ENCODE measurements around the gene STXBP4. TPM values are rescaled to one million over a fixed set of nuclear protein-coding genes. Genes with fewer than 3 reads are reported as not detected.

The STXBP4 gene
- polyA plus RNA-seq, 1 of the 3 experiments (the other 2 are of a cell fraction) = 2.8 TPM

DNA sequence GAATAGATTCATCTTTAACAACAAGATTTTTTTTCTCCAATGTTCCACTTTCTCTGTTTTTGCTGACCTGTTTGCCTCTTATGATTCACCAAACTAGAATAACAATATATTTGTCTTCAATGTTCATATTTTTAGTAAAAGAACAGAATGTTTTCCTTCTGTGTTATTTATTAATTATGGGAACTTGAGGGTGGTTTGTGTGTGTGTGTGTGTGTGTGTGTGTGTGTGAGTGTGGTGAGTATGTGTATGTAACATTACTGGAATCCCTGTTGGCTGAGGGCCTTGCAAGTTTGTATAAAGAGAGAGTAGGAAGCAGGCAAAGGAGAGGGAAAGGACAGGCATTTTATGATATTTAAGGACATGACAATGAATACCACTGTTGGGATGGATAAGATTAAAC, 13.8 kb downstream of the STXBP4 start:
- Histone ChIP-seq H3K4me3 (ENCODE audit: low read depth in 2 of 2, low read length in 1 of 2) (no peak overlapping the region), H2AFZ (ENCODE audit: low read depth) (no peak overlapping the region), H3K4me2 (no peak overlapping the region), H3K9me3 (peaks cover 6% of the 10 kb centered on the region; the same call in 1 of the 2 replicates), H3K79me2 (ENCODE audit: insufficient read depth) (peaks cover 8% of the 10 kb centered on the region), H3K27me3 (ENCODE audit: insufficient read depth) (no peaks in the 10 kb centered on the region), H4K20me1 (ENCODE audit: insufficient read depth) (no peaks in the 10 kb centered on the region), H3K36me3 (replicated peaks in 1 of 2; ENCODE audit: control insufficient read depth in 1 of 2, insufficient read depth in 2 of 2, low read length in 1 of 2) (peaks cover 10 to 16% of the 10 kb centered on the region in 2 experiments), H3K27ac (ENCODE audit: low read depth in 2 of 2, low read length in 1 of 2) (peak overlapping the region in 1 of 2 experiments; percentile 5; a peak in 1 of 4 replicates), H3K9ac (no peak overlapping the region), H3F3A (replicated peaks; ENCODE audit: insufficient read depth) (peaks cover 18% of the 10 kb centered on the region), H3K9me2 (no peaks in the 10 kb centered on the region), H3K4me1 (ENCODE audit: control insufficient read depth in 1 of 2, insufficient read depth in 2 of 2, low read depth in 1 of 2, low read length in 1 of 2) (peaks cover 0 to 15% of the 10 kb centered on the region in 2 experiments; a peak in 2 of 4 replicates)
- no peak for DNase-seq
- TF ChIP-seq GABPA (IDR thresholded peaks at IDR 0.05; ENCODE audit: low read depth) (no peak), MXI1 (IDR thresholded peaks at IDR 0.05; ENCODE audit: low read depth, low read length) (no peak)
- ChIA-PET POLR2A (no interaction called here), CTCF (interaction anchor here (1.1 kb wide), 1 partner anchor 532 kb away, joined by 3 read pairs; no protein-coding TSS in a partner anchor)

GRCh38 chr17:54983260-54983659, 14.7 kb downstream of the STXBP4 start:
- peaks cover 17% of the 10 kb centered on the region for H3F3A ChIP-seq (replicated peaks; ENCODE audit: insufficient read depth)
- no peak overlapping the region for H2AFZ ChIP-seq (ENCODE audit: low read depth)
- H3K9ac ChIP-seq = no peak overlapping the region
- ChIA-PET CTCF (interaction anchor here (2.6 kb wide), 1 partner anchor 10 kb away, joined by 9 read pairs; no protein-coding TSS in a partner anchor), POLR2A (no interaction called here)
- H3K9me3 ChIP-seq = peaks cover 6% of the 10 kb centered on the region; the same call in 1 of the 2 replicates
- no peaks in the 10 kb centered on the region for H3K27me3 ChIP-seq (ENCODE audit: insufficient read depth)
- H3K4me2 ChIP-seq = no peak overlapping the region
- no peak overlapping the region for H3K4me3 ChIP-seq (ENCODE audit: low read depth in 2 of 2, low read length in 1 of 2)
- DNase-seq = no peak
- peaks cover 14 to 16% of the 10 kb centered on the region in 2 experiments for H3K36me3 ChIP-seq (replicated peaks in 1 of 2; ENCODE audit: control insufficient read depth in 1 of 2, insufficient read depth in 2 of 2, low read length in 1 of 2)
- H4K20me1 ChIP-seq (ENCODE audit: insufficient read depth) = no peaks in the 10 kb centered on the region
- TF ChIP-seq RXRA (IDR thresholded peaks at IDR 0.05; ENCODE audit: borderline replicate concordance, low read depth) (no peak), CHD2 (IDR thresholded peaks at IDR 0.05; ENCODE audit: low read length, partially characterized antibody) (no peak), RCOR1 (IDR thresholded peaks at IDR 0.05; ENCODE audit: low read length) (no peak), FOXJ3 (CRISPR knock-in tag; IDR thresholded peaks at IDR 0.05) (no peak), TAF1 (IDR thresholded peaks at IDR 0.05; ENCODE audit: borderline replicate concordance, low read depth, low read length) (no peak)
- peaks cover 0 to 15% of the 10 kb centered on the region in 2 experiments; a peak in 2 of 4 replicates for H3K4me1 ChIP-seq (ENCODE audit: control insufficient read depth in 1 of 2, insufficient read depth in 2 of 2, low read depth in 1 of 2, low read length in 1 of 2)
- peaks cover 8% of the 10 kb centered on the region for H3K79me2 ChIP-seq (ENCODE audit: insufficient read depth)
- no peak overlapping the region for H3K27ac ChIP-seq (ENCODE audit: low read depth in 2 of 2, low read length in 1 of 2)
- no peaks in the 10 kb centered on the region for H3K9me2 ChIP-seq

DNA sequence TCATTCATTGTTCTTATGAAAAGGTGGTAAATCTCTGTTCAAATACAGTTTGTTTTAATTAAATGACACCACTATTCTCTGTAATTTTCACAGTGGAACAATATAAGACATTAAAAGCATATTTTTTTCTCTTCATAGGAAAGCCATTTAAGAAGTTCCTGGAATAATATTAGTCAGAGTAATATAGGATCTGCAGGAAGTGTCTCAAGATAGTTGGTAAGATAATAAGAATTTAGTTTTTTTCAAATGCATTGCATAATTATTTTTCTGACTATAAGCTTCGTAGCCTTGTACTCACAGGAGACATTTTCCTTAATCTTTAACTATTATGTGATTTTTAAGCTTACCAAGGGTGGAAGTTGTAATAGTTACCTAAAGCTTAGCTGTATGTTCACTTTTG, 16.9 kb downstream of the STXBP4 start:
- Histone ChIP-seq H2AFZ (ENCODE audit: low read depth) (peak overlapping the region; percentile 40; the same call in 1 of the 2 replicates), H3K4me1 (ENCODE audit: control insufficient read depth in 1 of 2, insufficient read depth in 2 of 2, low read depth in 1 of 2, low read length in 1 of 2) (peaks cover 0 to 15% of the 10 kb centered on the region in 2 experiments; a peak in 3 of 4 replicates), H3K9ac (no peak overlapping the region), H3K4me3 (ENCODE audit: low read depth in 2 of 2, low read length in 1 of 2) (no peak overlapping the region), H4K20me1 (ENCODE audit: insufficient read depth) (no peaks in the 10 kb centered on the region), H3K4me2 (peak overlapping the region; percentile 20; the same call in 1 of the 2 replicates), H3K79me2 (ENCODE audit: insufficient read depth) (peaks cover 8% of the 10 kb centered on the region; the same call in 1 of the 2 replicates), H3F3A (replicated peaks; ENCODE audit: insufficient read depth) (peaks cover 12% of the 10 kb centered on the region), H3K9me3 (peaks cover 2% of the 10 kb centered on the region; the same call in 1 of the 2 replicates), H3K9me2 (no peaks in the 10 kb centered on the region), H3K27me3 (ENCODE audit: insufficient read depth) (no peaks in the 10 kb centered on the region), H3K27ac (ENCODE audit: low read depth in 2 of 2, low read length in 1 of 2) (peak overlapping the region in 1 of 2 experiments; percentile 11; a peak in 1 of 4 replicates), H3K36me3 (replicated peaks in 1 of 2; ENCODE audit: control insufficient read depth in 1 of 2, insufficient read depth in 2 of 2, low read length in 1 of 2) (peaks cover 9 to 17% of the 10 kb centered on the region in 2 experiments)
- 64% methylated on average over 1 of the region's 1 CpG for WGBS (ENCODE audit: low lambda C conversion rate)
- POLR2A ChIA-PET = no interaction called here
- CTCF ChIA-PET = interaction anchor here (0.9 to 3.1 kb wide), 8 partner anchors 8 to 529 kb away, joined by 3 to 16 read pairs (median 4); no protein-coding TSS in a partner anchor
- no peak for DNase-seq
- TF ChIP-seq MXI1 (IDR thresholded peaks at IDR 0.05; ENCODE audit: low read depth, low read length) (no peak), ELF1 (IDR thresholded peaks at IDR 0.05) (no peak), FOXM1 (IDR thresholded peaks at IDR 0.05; ENCODE audit: low read depth) (no peak), IRF3 (IDR thresholded peaks at IDR 0.05; ENCODE audit: low read depth, low read length) (no peak), RAD21 (IDR thresholded peaks at IDR 0.05; ENCODE audit: low read length) (no peak)
- TF ChIP-seq, protein P1, sequence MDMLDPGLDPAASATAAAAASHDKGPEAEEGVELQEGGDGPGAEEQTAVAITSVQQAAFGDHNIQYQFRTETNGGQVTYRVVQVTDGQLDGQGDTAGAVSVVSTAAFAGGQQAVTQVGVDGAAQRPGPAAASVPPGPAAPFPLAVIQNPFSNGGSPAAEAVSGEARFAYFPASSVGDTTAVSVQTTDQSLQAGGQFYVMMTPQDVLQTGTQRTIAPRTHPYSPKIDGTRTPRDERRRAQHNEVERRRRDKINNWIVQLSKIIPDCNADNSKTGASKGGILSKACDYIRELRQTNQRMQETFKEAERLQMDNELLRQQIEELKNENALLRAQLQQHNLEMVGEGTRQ (IDR thresholded peaks at IDR 0.05; ENCODE audit: borderline replicate concordance, low read depth, low read length) = no peak
- TF ChIP-seq, protein P2, sequence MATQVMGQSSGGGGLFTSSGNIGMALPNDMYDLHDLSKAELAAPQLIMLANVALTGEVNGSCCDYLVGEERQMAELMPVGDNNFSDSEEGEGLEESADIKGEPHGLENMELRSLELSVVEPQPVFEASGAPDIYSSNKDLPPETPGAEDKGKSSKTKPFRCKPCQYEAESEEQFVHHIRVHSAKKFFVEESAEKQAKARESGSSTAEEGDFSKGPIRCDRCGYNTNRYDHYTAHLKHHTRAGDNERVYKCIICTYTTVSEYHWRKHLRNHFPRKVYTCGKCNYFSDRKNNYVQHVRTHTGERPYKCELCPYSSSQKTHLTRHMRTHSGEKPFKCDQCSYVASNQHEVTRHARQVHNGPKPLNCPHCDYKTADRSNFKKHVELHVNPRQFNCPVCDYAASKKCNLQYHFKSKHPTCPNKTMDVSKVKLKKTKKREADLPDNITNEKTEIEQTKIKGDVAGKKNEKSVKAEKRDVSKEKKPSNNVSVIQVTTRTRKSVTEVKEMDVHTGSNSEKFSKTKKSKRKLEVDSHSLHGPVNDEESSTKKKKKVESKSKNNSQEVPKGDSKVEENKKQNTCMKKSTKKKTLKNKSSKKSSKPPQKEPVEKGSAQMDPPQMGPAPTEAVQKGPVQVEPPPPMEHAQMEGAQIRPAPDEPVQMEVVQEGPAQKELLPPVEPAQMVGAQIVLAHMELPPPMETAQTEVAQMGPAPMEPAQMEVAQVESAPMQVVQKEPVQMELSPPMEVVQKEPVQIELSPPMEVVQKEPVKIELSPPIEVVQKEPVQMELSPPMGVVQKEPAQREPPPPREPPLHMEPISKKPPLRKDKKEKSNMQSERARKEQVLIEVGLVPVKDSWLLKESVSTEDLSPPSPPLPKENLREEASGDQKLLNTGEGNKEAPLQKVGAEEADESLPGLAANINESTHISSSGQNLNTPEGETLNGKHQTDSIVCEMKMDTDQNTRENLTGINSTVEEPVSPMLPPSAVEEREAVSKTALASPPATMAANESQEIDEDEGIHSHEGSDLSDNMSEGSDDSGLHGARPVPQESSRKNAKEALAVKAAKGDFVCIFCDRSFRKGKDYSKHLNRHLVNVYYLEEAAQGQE (IDR thresholded peaks at IDR 0.05; ENCODE audit: low read depth, low read length) = no peak
- TF ChIP-seq, protein P3, sequence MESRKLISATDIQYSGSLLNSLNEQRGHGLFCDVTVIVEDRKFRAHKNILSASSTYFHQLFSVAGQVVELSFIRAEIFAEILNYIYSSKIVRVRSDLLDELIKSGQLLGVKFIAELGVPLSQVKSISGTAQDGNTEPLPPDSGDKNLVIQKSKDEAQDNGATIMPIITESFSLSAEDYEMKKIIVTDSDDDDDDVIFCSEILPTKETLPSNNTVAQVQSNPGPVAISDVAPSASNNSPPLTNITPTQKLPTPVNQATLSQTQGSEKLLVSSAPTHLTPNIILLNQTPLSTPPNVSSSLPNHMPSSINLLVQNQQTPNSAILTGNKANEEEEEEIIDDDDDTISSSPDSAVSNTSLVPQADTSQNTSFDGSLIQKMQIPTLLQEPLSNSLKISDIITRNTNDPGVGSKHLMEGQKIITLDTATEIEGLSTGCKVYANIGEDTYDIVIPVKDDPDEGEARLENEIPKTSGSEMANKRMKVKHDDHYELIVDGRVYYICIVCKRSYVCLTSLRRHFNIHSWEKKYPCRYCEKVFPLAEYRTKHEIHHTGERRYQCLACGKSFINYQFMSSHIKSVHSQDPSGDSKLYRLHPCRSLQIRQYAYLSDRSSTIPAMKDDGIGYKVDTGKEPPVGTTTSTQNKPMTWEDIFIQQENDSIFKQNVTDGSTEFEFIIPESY (IDR thresholded peaks at IDR 0.05; ENCODE audit: borderline replicate concordance, low read depth) = no peak
